MM.1S (cell line): Measurements from ENCODE around the gene ANKRD60.

ENCODE experiments used
- CTCF ChIP-seq: fragments of 300-600 bp; sonication (generic); IDR thresholded peaks from 2 replicates; pipeline ENCODE4 v1.5.1; 2016; ENCODE audit warnings: antibody characterized with exemption, low read length, mixed read lengths
- EZH2 ChIP-seq: fragments of 300-600 bp; sonication (generic); optimal IDR thresholded peaks from 2 replicates; pipeline ENCODE3; 2017; ENCODE audit warnings: low read depth, mild to moderate bottlenecking, antibody characterized with exemption, low read length, mixed read lengths

- TF ChIP-seq CTCF (no peak), EZH2 (no peak)
These were observed 18.1 kb downstream of the ANKRD60 start for GRCh38 chr20:58210398-58210747.
